GM23248 (cell line): ENCODE measurements around the gene CCDC92.

ENCODE experiments used
- EZH2 ChIP-seq: fragments of 200-600 bp; sonication (generic); IDR thresholded peaks from 2 replicates; pipeline ENCODE4 v1.6.1; 2018; ENCODE audit warnings: antibody characterized with exemption, mild to moderate bottlenecking; ENCODE audit not compliant: insufficient read depth, poor library complexity, severe bottlenecking
- EZH2phosphoT487 ChIP-seq: fragments of 200-600 bp; sonication (generic); IDR thresholded peaks from 2 replicates; pipeline ENCODE4 v1.6.1; 2018; ENCODE audit warnings: antibody characterized with exemption, moderate library complexity, mild to moderate bottlenecking, low read depth; ENCODE audit not compliant: insufficient read depth

GRCh38 chr12:123898673-123899072, 74.0 kb downstream of the CCDC92 start:
- TF ChIP-seq EZH2phosphoT487 = no peak
- no peak for TF ChIP-seq EZH2
